Measurements from ENCODE around the gene ABTB1.

Gene ABTB1

GRCh38 chr3:127720161-127720823, 47.5 kb downstream of the ABTB1 start:
- no peak for DNase-seq (ENCODE audit: low read depth)

- DNase-seq (ENCODE audit: low read depth), result no peak
Measured at GRCh38 chr3:127720985-127721935, 48.5 kb downstream of the ABTB1 start.

GRCh38 chr3:127722091-127722784, 49.5 kb downstream of the ABTB1 start:
- no peak for DNase-seq (ENCODE audit: low read depth)

- DNase-seq (ENCODE audit: low read depth), result no peak
Measured at GRCh38 chr3:127723011-127723567, 50.3 kb downstream of the ABTB1 start.

- DNase-seq (ENCODE audit: low read depth), result no peak
Measured at GRCh38 chr3:127726894-127727293, 54.1 kb downstream of the ABTB1 start.

- DNase-seq (ENCODE audit: low read depth), result no peak
Measured at GRCh38 chr3:127728417-127729015, 55.8 kb downstream of the ABTB1 start.

- no peak for DNase-seq (ENCODE audit: low read depth)
Measured at GRCh38 chr3:127729556-127730056, 56.9 kb downstream of the ABTB1 start.

GRCh38 chr3:127730171-127730570, 57.4 kb downstream of the ABTB1 start:
- no peak for DNase-seq (ENCODE audit: low read depth)

All from activated T-cell treated with anti-CD3 and anti-CD28 coated beads for 48 hours (primary cell).